Skeletal muscle satellite cell (primary cell): ENCODE data around the gene GFRA1.
"Not testable (repeated sequence)": the region's sequence is repeated elsewhere in the genome, so short reads cannot be mapped to it uniquely, and the experiment has no call there.

Experiments used
- H3K27me3 ChIP-seq: 2 replicates; pipeline ENCODE4 v1.7.0; 2013; ENCODE audit warnings: low read length; ENCODE audit not compliant: control insufficient read depth, insufficient read depth
- H3K36me3 ChIP-seq: 2 replicates; pipeline ENCODE4 v1.7.0; 2013; ENCODE audit warnings: mild to moderate bottlenecking, control low read depth, low read length; ENCODE audit not compliant: insufficient read depth
- H3K4me1 ChIP-seq: 2 replicates; pipeline ENCODE4 v1.7.0; 2013; ENCODE audit warnings: low read length; ENCODE audit not compliant: control insufficient read depth, insufficient read depth
- H3K4me2 ChIP-seq: 2 replicates; pipeline ENCODE4 v1.7.0; 2013; ENCODE audit warnings: mild to moderate bottlenecking, low read length
- H3K4me3 ChIP-seq: 2 replicates; pipeline ENCODE4 v1.7.0; 2013; ENCODE audit warnings: low read length
- H3K9ac ChIP-seq: 2 replicates; pipeline ENCODE4 v1.7.0; 2013; ENCODE audit warnings: mild to moderate bottlenecking, low read depth, low read length, moderate library complexity
- H3K9me3 ChIP-seq: replicated peaks from 2 replicates; pipeline ENCODE4 v1.7.0; 2013; ENCODE audit warnings: mild to moderate bottlenecking, control low read depth, low read length

The GFRA1 gene

DNA sequence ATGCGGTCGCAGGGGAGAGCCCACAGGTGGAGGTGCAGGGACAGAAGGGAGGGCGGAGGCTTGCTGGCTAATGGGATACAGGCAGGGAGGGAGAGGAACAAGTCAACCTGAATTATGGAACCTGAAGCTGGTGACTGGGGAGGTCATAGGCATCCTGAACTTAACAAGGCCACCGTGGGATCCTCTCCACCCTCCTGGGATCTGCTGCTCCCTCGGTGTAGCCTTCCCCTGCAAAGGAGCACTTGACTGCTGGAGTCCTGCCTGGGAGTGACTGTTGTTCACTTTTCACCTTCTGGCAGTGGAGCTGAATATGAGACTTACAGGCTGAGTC is 223.1 kb downstream of the GFRA1 start:
- Histone ChIP-seq H3K4me1 (no peaks in the 10 kb centered on the region), H3K4me3 (no peak overlapping the region), H3K9me3 (no peaks in the 10 kb centered on the region), H3K36me3 (no peaks in the 10 kb centered on the region), H3K9ac (no peak overlapping the region), H3K4me2 (no peak overlapping the region), H3K27me3 (no peaks in the 10 kb centered on the region)

DNA sequence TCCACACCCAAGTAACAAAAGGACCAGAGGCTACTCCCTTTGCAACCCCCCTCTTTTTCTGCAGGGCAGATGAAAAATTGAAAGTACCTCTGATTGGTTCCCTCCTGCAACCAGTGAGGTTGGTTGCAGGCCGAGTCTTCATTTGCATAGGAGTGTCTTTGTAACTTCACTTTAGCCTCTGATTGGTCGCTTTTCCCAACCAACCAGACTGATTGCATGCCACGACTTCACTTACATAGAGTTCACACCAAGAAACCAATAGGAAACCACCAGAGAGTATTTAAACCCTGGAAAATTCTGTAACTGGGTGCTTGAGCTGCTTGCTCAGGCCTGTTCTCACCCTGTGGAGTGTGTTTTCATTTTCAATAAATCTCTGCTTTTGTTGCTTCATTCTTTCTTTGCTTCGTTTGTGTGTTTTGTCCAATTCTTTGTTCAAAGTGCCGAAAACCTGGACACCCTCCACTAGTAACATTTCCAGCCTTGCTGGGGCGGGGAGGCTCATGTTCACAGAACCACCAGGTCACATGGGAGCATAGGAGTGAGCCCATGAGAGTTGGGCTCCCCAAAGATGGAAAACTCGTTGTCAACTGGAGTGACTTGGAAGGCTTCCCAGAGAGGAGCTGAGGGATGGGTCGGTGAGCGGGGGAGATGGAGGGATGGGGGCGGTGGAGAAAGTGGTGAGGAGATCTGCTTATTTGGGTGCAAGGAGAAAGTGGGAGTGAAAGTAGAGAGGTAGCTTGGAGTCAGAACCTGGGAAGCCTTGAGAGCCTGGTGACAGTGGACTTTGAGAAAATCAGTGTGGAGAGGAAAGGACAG is 223.6 kb downstream of the GFRA1 start:
- Histone ChIP-seq H3K27me3 (no peaks in the 10 kb centered on the region), H3K9me3 (no peaks in the 10 kb centered on the region), H3K36me3 (no peaks in the 10 kb centered on the region), H3K4me3 (no peak overlapping the region), H3K4me1 (no peaks in the 10 kb centered on the region), H3K9ac (no peak overlapping the region), H3K4me2 (no peak overlapping the region)

DNA sequence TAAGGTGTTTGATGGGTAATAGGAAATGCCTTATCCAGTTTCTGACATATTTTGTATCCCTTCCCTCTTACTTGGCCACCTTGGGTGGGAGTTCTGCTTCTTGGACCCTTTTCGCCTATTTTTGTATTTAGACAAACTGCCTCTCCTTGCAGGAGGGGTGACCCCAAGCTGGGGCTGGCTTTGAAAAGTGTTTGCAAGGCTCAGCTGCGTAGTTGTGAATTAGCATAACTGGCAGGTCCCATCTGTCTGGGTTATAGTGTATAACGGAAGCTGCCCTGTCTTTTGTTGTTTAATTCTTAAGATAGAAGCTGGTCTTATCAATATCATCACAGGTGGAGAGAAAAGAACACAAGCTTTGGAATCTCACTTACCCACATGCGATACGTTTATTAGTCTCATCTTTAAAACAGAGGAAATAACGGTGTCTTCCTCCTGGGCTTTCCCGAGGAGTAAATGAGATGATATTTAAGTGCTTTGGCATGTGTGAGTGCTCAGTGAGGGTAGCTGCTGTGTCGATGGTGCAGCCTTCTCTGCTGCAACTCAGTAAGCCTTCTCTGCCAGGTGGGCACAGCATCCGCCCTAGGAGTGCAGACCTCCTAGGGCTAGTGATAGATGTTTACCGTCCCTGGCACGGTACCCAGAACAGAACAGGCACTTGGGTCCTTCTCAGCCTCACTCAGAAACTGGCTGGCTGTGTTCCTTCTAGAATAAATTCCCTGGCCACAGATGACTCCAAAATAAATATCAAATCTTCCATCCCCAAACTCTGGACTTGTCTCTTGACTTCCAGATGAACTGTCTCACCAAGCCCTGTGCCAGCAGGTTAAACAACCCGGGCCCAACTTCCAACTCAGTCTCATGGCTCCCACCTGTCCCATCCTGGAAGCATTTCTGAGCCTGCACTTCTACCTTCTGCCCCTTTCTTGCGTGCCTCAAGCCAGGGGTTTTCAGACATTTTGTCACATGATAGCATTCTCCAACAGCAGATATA is 227.3 kb downstream of the GFRA1 start:
- Histone ChIP-seq H3K36me3 (no peaks in the 10 kb centered on the region), H3K9ac (no peak overlapping the region), H3K27me3 (no peaks in the 10 kb centered on the region), H3K4me3 (no peak overlapping the region), H3K4me2 (no peak overlapping the region), H3K4me1 (no peaks in the 10 kb centered on the region), H3K9me3 (no peaks in the 10 kb centered on the region)

DNA sequence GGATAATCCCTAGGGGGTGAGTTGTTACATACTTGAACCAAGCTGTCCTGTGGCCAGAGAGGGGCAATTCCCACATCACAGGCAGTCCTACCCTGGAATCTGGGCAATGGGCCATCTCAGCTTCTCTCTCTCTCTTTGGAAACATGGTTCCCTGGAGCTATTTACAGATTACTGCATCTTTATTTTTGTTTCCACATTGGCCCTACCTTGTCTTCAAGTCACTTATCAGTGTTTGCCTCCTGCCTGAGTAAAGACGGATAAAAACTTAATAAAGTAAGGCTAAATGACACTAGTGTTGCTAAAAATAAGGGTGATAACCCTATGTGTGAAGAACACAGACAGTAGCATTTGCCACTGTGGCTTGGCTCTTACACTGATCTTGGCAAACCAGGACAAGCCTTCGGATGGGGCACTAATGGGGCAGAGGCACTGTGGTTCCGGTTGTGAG is 228.2 kb downstream of the GFRA1 start:
- Histone ChIP-seq H3K4me2 (no peak overlapping the region), H3K4me3 (no peak overlapping the region), H3K9me3 (no peaks in the 10 kb centered on the region), H3K9ac (no peak overlapping the region), H3K4me1 (no peaks in the 10 kb centered on the region), H3K36me3 (no peaks in the 10 kb centered on the region), H3K27me3 (no peaks in the 10 kb centered on the region)

DNA sequence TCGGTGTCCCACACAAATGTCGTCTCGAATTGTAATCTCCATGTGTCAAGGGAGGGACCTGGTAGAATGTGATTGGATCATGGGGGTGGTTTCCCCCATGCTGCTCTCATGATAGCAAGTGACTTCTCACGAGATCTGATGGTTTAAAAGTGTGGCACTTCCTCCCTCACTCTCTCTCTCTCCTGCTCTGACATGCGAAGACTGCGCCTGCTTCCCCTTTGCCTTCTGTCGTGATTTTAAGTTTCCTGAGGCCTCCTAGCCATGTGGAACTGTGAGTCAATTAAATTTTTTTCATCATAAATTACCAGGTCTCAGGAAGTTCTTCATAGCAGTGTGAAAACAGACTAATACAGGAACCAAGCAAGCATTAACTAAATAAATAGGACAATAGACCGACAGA is 229.1 kb downstream of the GFRA1 start:
- Histone ChIP-seq H3K4me3 (no peak overlapping the region), H3K4me1 (no peaks in the 10 kb centered on the region), H3K4me2 (no peak overlapping the region), H3K27me3 (no peaks in the 10 kb centered on the region), H3K9ac (no peak overlapping the region), H3K9me3 (no peaks in the 10 kb centered on the region), H3K36me3 (no peaks in the 10 kb centered on the region)

DNA sequence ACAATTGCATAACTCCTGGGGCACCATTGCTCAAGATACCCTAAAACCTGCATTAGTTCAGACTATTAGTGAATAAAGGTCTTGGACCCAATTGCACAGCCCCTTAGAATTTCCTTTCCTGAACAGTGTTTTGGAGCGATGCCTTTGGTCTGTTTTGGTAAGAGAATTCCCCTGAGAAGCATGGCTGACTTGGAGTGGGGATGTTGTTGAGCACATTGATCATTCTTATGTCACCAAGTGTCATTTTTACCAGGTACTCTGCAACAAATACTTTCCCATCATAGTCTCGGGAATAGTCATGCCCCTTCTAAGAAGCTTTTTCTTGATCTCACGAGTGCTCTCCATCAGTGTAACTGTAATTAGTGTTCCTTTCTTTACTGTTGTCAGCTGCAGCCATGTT is 229.7 kb downstream of the GFRA1 start:
- Histone ChIP-seq H3K27me3 (no peaks in the 10 kb centered on the region), H3K4me1 (peaks cover 5% of the 10 kb centered on the region), H3K9me3 (no peaks in the 10 kb centered on the region), H3K4me2 (no peak overlapping the region), H3K9ac (no peak overlapping the region), H3K4me3 (no peak overlapping the region), H3K36me3 (no peaks in the 10 kb centered on the region)

DNA sequence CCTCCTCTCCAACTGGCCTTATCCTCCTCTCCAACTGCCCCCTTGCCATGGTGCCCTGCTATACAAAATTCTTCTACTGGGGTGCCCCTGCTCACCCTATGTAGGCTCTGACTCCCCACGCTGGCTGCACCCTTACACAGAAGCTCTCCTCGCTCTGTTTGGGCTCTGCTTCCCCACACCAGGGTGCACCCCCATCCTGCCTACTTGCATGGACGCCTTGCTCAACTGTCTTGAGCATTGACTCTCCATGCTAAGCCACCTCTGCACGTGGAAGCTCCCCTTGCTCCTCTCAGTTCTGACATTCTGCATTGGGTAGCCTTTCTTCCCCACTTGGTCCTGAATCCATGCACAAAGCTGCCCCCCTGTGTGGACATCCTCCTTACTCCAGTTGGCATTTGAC is 231.1 kb downstream of the GFRA1 start:
- Histone ChIP-seq H3K36me3 (no peaks in the 10 kb centered on the region), H3K9ac (no peak overlapping the region), H3K27me3 (no peaks in the 10 kb centered on the region), H3K4me1 (peaks cover 7% of the 10 kb centered on the region), H3K9me3 (no peaks in the 10 kb centered on the region), H3K4me2 (no peak overlapping the region), H3K4me3 (no peak overlapping the region)

DNA sequence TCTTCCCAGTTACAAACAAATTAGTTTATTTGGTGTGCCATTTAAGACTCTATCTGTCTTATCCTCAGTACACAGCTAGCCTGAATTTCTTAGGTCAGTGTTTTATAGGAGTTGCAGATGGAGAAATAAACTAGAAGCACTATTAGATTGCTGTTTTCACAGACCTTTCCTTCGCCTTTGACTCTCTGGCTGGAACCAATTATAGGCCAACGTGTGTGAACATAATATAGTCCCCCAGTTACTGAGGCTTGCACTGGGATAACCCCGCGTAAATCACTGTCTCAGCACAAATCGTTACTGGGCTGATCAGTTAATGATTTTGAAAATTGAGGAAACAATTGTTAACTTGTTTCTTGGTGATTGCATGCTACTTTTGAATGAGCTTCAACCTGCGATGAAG is 233.4 kb downstream of the GFRA1 start:
- no peak overlapping the region for H3K4me2 ChIP-seq

DNA sequence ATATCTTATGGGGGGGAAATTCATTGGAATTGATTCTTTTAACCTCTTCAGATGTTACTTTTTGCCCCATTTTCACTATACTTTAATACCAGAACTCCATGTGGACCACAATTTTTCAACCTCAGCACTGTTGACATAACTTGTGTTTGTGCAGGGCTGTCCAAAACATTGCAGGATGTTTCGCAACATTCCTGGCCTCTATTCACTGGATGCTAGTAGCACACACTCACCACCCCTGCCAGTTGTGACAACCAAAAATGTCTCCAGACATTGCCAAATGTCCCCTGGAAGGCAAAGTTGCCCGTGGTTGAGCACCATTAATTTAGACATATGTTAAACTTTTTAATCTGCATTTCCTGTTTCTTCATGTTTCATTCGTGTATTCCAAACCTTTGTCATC is 234.7 kb downstream of the GFRA1 start:
- H3K4me1 ChIP-seq, result peaks cover 7% of the 10 kb centered on the region
- H3K36me3 ChIP-seq, result no peaks in the 10 kb centered on the region
- H3K27me3 ChIP-seq, result no peaks in the 10 kb centered on the region
- no peaks in the 10 kb centered on the region for H3K9me3 ChIP-seq
- no peak overlapping the region for H3K4me3 ChIP-seq
- H3K4me2 ChIP-seq, result no peak overlapping the region
- no peak overlapping the region for H3K9ac ChIP-seq

More for the DNA sequence above, 233.4 kb downstream of the GFRA1 start:
- peaks cover 7% of the 10 kb centered on the region for H3K4me1 ChIP-seq
- no peaks in the 10 kb centered on the region for H3K36me3 ChIP-seq
- H3K4me3 ChIP-seq, result no peak overlapping the region
- no peaks in the 10 kb centered on the region for H3K9me3 ChIP-seq
- H3K9ac ChIP-seq, result no peak overlapping the region
- no peaks in the 10 kb centered on the region for H3K27me3 ChIP-seq

DNA sequence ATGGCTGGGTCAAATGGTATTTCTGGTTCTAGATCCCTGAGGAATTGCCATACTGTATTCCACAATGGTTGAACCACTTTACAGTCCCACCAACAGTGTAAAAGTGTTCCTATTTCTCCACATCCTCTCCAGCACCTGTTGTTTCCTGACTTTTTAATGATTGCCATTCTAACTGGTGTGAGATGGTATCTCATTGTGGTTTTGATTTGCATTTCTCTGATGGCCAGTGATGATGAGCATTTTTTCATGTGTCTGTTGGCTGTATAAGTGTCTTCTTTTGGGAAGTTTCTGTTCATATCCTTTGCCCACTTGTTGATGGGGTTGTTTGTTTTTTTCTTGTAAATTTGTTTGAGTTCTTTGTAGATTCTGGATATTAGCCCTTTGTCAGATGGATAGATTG is 237.6 kb downstream of the GFRA1 start:
- H3K4me1 ChIP-seq, H3K4me2 ChIP-seq, H3K27me3 ChIP-seq, H3K9ac ChIP-seq, H3K9me3 ChIP-seq, H3K36me3 ChIP-seq, H3K4me3 ChIP-seq: not testable (repeated sequence)

DNA sequence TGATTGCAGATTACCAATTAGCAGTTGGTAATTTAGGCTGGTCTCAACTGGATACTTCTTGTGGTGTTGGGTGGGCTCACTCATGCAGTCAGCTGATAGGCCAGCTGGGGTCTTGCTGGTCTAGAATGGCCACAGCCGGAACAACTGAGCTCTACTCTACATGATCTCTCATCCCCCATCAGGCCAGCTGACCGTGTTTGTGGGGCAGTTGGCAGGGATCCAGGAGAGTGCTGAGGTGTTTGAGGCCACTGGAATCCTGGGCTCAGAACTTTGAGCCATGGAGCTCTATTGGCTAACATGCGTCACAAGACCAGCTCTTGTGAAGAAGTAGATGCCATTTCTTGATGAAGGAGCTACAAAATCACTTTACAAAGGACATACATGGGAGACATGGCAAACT is 242.4 kb downstream of the GFRA1 start:
- H3K4me2 ChIP-seq, result no peak overlapping the region
- no peaks in the 10 kb centered on the region for H3K27me3 ChIP-seq
- no peak overlapping the region for H3K9ac ChIP-seq
- H3K4me1 ChIP-seq, result no peaks in the 10 kb centered on the region
- H3K9me3 ChIP-seq, result no peaks in the 10 kb centered on the region
- H3K4me3 ChIP-seq, result no peak overlapping the region
- no peaks in the 10 kb centered on the region for H3K36me3 ChIP-seq
